COLO829 (cell line): Measurements from ENCODE around the gene FBXL19.
A peak's percentile ranks its signal among the peaks of the same experiment; 100 is the strongest.

Experiments
- DNase-seq: peaks from one replicate; pipeline ENCODE4 v3.0.0; 2012; ENCODE audit warnings: low spot score

FBXL19 gene

GRCh38 chr16:30895627-30896260 lies 27.6 kb upstream of the FBXL19 start:
- DNase-seq: no peak

- no peak for DNase-seq
Measured at GRCh38 chr16:30896261-30896888, 27.0 kb upstream of the FBXL19 start, which contains the start of gene CTF1. Gene CTF1 (plus strand): TSS chr16:30896614. CDS start chr16:30896644, 30 bp downstream.

- peak; percentile 77 for DNase-seq
Measured at GRCh38 chr16:30896889-30897733, 26.3 kb upstream of the FBXL19 start.

- DNase-seq: no peak
Measured at GRCh38 chr16:30899794-30900193, 23.6 kb upstream of the FBXL19 start.

GRCh38 chr16:30900588-30900987 lies 22.8 kb upstream of the FBXL19 start:
- DNase-seq: no peak

GRCh38 chr16:30901201-30902028 lies 22.0 kb upstream of the FBXL19 start:
- DNase-seq: no peak

- DNase-seq: peak; percentile 63
Measured at GRCh38 chr16:30902029-30902972, 21.1 kb upstream of the FBXL19 start.

GRCh38 chr16:30903002-30903401 lies 20.4 kb upstream of the FBXL19 start:
- no peak for DNase-seq

- DNase-seq: no peak
Measured at GRCh38 chr16:30903596-30903995, 19.8 kb upstream of the FBXL19 start.

GRCh38 chr16:30904114-30904780 lies 19.1 kb upstream of the FBXL19 start:
- DNase-seq: no peak

GRCh38 chr16:30907064-30907463 lies 16.3 kb upstream of the FBXL19 start:
- no peak for DNase-seq

- no peak for DNase-seq
Measured at GRCh38 chr16:30910427-30911029, 12.8 kb upstream of the FBXL19 start.

GRCh38 chr16:30912794-30913412 lies 10.5 kb upstream of the FBXL19 start:
- no peak for DNase-seq

GRCh38 chr16:30914830-30915229 lies 8.5 kb upstream of the FBXL19 start:
- DNase-seq: no peak

GRCh38 chr16:30918614-30919013 lies 4.8 kb upstream of the FBXL19 start:
- DNase-seq: no peak

GRCh38 chr16:30920891-30921290 lies 2.5 kb upstream of the FBXL19 start:
- DNase-seq: no peak

- no peak for DNase-seq
Measured at GRCh38 chr16:30921459-30921747, 2.0 kb upstream of the FBXL19 start.

- peak; percentile 84 for DNase-seq
Measured at GRCh38 chr16:30921748-30922419, 1.5 kb upstream of the FBXL19 start.

GRCh38 chr16:30922420-30922959 lies 882 bp upstream of the FBXL19 start:
- DNase-seq: peak; percentile 98
